Urinary bladder (tissue), 4 donors: ENCODE data around the gene CNTNAP2. TPM values are rescaled to one million over a fixed set of nuclear protein-coding genes. Genes with fewer than 3 reads are reported as not detected.

Experiments used
- DNase-seq: peaks from one replicate; pipeline ENCODE4 v3.0.0-alpha.2; 2015; ENCODE audit errors: extremely low spot score
- H3K27ac ChIP-seq: one replicate; pipeline ENCODE4 v1.5.1; 2013; ENCODE audit warnings: low read depth, mild to moderate bottlenecking, moderate library complexity
- H3K36me3 ChIP-seq: one replicate; pipeline ENCODE4 v1.6.1; 2013; ENCODE audit warnings: mild to moderate bottlenecking, moderate library complexity; ENCODE audit not compliant: insufficient read depth
- H3K4me1 ChIP-seq: one replicate; pipeline ENCODE4 v1.6.1; 2013; ENCODE audit warnings: mild to moderate bottlenecking, moderate library complexity; ENCODE audit not compliant: insufficient read depth
- H3K4me3 ChIP-seq: one replicate; pipeline ENCODE4 v1.5.1; 2013; ENCODE audit warnings: low read depth, low read length
- WGBS: extraction: QIAGEN DNeasy Blood & Tissue Kit; methylation state at CpG from one replicate; pipeline ENCODE4 v1.1.7; 2013; 5-methylcytosine and 5-hydroxymethylcytosine counted together
- polyA plus RNA-seq: library from polyadenylated mRNA; stranded (reverse); fragments of 200-250 nt; gene quantifications from one replicate; pipeline ENCODE4 v1.2.3, GENCODE V29; 2013
- total RNA-seq: library from RNA; depleted of rRNA; stranded (reverse); fragments of >200 nt; gene quantifications from one replicate; pipeline ENCODE4 v1.2.3, GENCODE V29; 2014
- donor health status: healthy with polysubstance abuse.
- donor health status: healthy.

Gene CNTNAP2
- total and polyA plus RNA-seq, 2 donors: 0.28 to 23.3 TPM

DNA sequence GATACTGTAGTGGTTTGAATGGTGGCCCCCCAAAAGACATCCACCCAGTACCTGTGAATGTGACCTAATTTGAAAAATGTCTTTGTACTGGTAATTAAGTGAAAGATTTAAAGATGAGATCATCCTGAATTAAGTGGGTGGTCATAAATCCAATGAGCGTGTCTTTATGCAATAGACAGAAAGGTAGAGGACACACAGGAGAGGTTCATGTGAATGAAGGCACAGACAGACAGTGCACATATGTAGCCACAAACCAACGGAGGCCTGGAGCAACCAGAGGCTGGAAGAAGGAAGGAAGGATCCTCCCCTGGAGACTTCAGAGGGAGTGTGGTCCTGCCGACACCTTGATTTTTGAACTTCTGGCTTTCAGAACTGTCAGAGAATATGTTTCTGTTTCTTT, 160.3 kb downstream of the CNTNAP2 start:
- no peak overlapping the region for H3K27ac ChIP-seq
- H3K4me3 ChIP-seq: no peak overlapping the region
- H3K36me3 ChIP-seq: no peaks in the 10 kb centered on the region
- DNase-seq: no peak
- no peaks in the 10 kb centered on the region for H3K4me1 ChIP-seq
- 90% methylated on average over 3 of the region's 3 CpGs for WGBS

DNA sequence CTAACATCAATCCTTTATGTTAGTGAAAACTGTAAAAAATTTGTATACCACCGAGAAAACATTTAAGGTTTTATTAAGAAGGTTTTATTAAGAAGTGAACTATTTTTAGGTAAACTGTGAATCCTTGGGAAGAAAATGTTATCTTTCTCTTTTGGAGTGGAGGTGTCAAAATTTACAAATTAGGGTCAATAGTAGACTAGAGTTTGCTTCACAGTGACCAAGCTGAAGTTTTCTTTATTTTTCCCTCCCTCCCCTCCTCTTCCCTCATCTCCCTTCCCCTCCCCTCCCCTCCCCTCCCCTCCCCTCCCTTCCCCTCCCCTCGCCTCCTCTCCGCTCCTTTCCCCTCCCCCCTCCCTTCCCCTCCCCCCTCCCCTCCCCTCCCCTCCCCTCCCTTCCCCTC, 168.8 kb downstream of the CNTNAP2 start:
- H3K36me3 ChIP-seq: no peaks in the 10 kb centered on the region
- no peak overlapping the region for H3K27ac ChIP-seq
- no peak for DNase-seq
- whole genome bisulfite sequencing: 72% methylated on average over 3 of the region's 3 CpGs
- no peaks in the 10 kb centered on the region for H3K4me1 ChIP-seq
- H3K4me3 ChIP-seq: no peak overlapping the region

GRCh38 chr7:146290746-146291145, 174.1 kb downstream of the CNTNAP2 start:
- Histone ChIP-seq H3K36me3 (no peaks in the 10 kb centered on the region), H3K4me1 (no peaks in the 10 kb centered on the region), H3K4me3 (no peak overlapping the region), H3K27ac (no peak overlapping the region)
- WGBS: 68% methylated on average over 3 of the region's 3 CpGs
- DNase-seq: no peak

DNA sequence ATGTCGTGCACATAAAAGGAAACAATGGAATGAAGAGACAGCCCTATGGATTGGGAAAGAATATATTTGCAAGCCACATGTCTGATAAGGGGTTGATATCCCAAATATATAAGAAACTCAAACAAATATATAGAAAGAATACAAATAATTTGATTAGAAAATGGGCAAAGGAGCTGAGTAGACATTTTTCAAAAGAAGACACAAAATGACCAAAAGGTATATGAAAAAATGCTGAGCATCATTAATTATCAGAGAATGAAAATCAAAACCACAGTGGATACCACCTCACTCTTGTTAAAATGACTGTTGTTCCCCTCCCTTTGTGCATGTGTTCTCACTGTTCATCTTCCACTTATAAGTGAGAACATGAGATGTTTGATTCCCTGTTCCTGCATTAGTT, 175.3 kb downstream of the CNTNAP2 start:
- no peak overlapping the region for H3K27ac ChIP-seq
- H3K4me3 ChIP-seq: no peak overlapping the region
- DNase-seq: no peak
- 59% methylated on average over 1 of the region's 1 CpG for WGBS
- no peaks in the 10 kb centered on the region for H3K36me3 ChIP-seq
- H3K4me1 ChIP-seq: no peaks in the 10 kb centered on the region

- DNase-seq: no peak
- no peaks in the 10 kb centered on the region for H3K4me1 ChIP-seq
- no peak overlapping the region for H3K27ac ChIP-seq
- H3K36me3 ChIP-seq: no peaks in the 10 kb centered on the region
- H3K4me3 ChIP-seq: no peak overlapping the region
- 70% methylated on average over 1 of the region's 1 CpG for WGBS
Observed at GRCh38 chr7:146296028-146296427, 179.4 kb downstream of the CNTNAP2 start.

GRCh38 chr7:146314962-146315361, 198.4 kb downstream of the CNTNAP2 start:
- H3K27ac ChIP-seq: no peak overlapping the region

GRCh38 chr7:146319629-146320028, 203.0 kb downstream of the CNTNAP2 start:
- H3K36me3 ChIP-seq: no peaks in the 10 kb centered on the region
- WGBS: 69% methylated on average over 5 of the region's 5 CpGs
- H3K4me1 ChIP-seq: no peaks in the 10 kb centered on the region
- no peak for DNase-seq
- no peak overlapping the region for H3K27ac ChIP-seq
- H3K4me3 ChIP-seq: no peak overlapping the region

More at GRCh38 chr7:146314962-146315361, 198.4 kb downstream of the CNTNAP2 start:
- WGBS: 38% methylated on average over 2 of the region's 2 CpGs
- Histone ChIP-seq H3K4me3 (no peak overlapping the region), H3K36me3 (no peaks in the 10 kb centered on the region), H3K4me1 (no peaks in the 10 kb centered on the region)
- no peak for DNase-seq

- Histone ChIP-seq H3K4me1 (no peaks in the 10 kb centered on the region), H3K27ac (no peak overlapping the region), H3K36me3 (no peaks in the 10 kb centered on the region), H3K4me3 (no peak overlapping the region)
- 72% methylated on average over 4 of the region's 4 CpGs for WGBS
- no peak for DNase-seq
Observed at GRCh38 chr7:146321301-146321700, 204.7 kb downstream of the CNTNAP2 start.

DNA sequence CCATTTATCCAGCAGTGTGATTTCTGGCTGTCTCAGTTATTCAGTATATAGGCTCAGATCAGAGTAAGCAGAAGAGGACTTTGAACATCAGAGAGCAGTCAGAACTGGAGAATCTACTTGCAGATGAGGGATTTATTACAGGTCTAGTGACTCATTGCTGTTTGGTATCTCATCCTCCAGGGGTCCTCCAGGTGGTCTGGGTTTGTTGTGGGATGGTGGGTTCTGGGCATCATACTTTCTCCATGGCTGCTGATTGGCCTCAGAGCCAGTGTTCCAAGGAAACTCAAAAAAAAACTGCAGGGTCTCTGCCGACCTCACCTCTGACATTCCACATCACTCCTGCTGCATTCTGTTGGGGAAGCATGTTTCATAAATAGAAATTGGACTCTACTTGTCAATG, 214.8 kb downstream of the CNTNAP2 start:
- Histone ChIP-seq H3K4me1 (no peaks in the 10 kb centered on the region), H3K36me3 (no peaks in the 10 kb centered on the region), H3K27ac (no peak overlapping the region), H3K4me3 (no peak overlapping the region)
- WGBS: 55% methylated on average over 1 of the region's 1 CpG
- DNase-seq: no peak

GRCh38 chr7:146345251-146345650, 228.7 kb downstream of the CNTNAP2 start:
- no peak overlapping the region for H3K4me3 ChIP-seq

GRCh38 chr7:146346096-146346495, 229.5 kb downstream of the CNTNAP2 start:
- DNase-seq: no peak
- Histone ChIP-seq H3K4me1 (no peaks in the 10 kb centered on the region), H3K36me3 (no peaks in the 10 kb centered on the region), H3K27ac (no peak overlapping the region), H3K4me3 (no peak overlapping the region)
- 82% methylated on average over 5 of the region's 5 CpGs for WGBS

More at GRCh38 chr7:146345251-146345650, 228.7 kb downstream of the CNTNAP2 start:
- Histone ChIP-seq H3K27ac (no peak overlapping the region), H3K36me3 (no peaks in the 10 kb centered on the region), H3K4me1 (no peaks in the 10 kb centered on the region)
- WGBS: 42% methylated on average over 6 of the region's 6 CpGs
- no peak for DNase-seq

DNA sequence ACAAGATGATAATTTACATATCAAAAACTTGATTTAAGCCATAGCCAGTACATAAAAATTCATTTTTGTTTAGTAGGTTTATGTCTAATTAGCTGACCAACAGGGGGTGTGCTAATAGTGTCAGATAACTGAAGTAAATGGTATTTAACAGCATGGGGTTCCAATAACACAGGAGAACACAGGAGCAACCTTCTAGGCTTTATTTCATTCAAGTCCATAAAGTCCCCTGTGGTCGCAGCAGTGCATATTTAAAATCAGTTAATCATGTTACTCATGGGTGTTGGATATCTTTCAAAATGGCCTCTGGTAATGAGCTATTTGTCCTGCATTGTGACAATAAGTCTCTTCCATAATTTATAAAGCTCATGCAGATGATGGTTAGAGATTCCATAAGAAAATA, 238.6 kb downstream of the CNTNAP2 start:
- no peak for DNase-seq
- 90% methylated on average over 1 of the region's 1 CpG for WGBS
- Histone ChIP-seq H3K4me1 (no peaks in the 10 kb centered on the region), H3K27ac (no peak overlapping the region), H3K4me3 (no peak overlapping the region), H3K36me3 (no peaks in the 10 kb centered on the region)

- Histone ChIP-seq H3K4me1 (no peaks in the 10 kb centered on the region), H3K36me3 (no peaks in the 10 kb centered on the region), H3K4me3 (no peak overlapping the region), H3K27ac (no peak overlapping the region)
- WGBS: 45% methylated on average over 2 of the region's 2 CpGs
- DNase-seq: no peak
Observed at GRCh38 chr7:146359176-146359575, 242.6 kb downstream of the CNTNAP2 start.

DNA sequence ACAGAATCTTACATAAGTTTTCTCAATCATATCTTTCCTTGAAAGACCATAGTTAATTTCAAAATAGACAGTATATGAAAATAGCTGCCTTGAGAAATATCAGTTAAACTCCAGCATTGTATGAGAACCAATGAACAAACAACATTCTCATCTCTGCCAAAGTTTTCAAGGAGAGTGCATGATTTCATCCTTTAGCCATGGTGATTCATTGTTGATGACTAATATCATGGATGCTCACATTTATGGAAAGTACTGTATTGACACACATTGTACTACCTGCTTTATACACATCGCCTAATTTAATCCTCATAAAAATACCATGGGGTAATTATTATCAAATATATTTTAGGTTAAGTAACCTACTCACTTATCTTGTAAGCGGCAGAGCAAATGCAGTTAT, 250.3 kb downstream of the CNTNAP2 start:
- Histone ChIP-seq H3K27ac (no peak overlapping the region), H3K36me3 (no peaks in the 10 kb centered on the region), H3K4me1 (no peaks in the 10 kb centered on the region), H3K4me3 (no peak overlapping the region)
- 73% methylated on average over 2 of the region's 2 CpGs for WGBS
- DNase-seq: no peak

DNA sequence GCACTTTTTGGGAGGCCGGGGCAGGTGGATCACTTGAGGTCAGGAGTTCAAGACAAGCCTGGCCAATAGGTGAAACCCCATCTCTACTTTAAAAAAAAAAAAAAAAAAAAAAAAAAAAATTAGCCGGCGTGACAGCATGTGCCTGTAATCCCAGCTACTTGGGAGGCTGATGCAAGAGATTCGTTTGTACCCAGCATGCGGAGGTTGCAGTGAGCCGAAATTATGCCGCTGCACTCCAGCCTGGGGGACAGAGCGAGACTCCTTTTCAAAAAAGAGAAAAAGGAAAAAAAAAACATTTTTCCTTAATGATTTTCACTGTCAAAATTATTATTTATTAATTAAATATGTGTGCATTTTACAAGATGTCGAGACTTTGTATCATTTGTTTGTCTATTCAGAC, 253.6 kb downstream of the CNTNAP2 start:
- Histone ChIP-seq H3K36me3 (no peaks in the 10 kb centered on the region), H3K4me3 (no peak overlapping the region), H3K27ac (no peak overlapping the region), H3K4me1 (no peaks in the 10 kb centered on the region)
- DNase-seq: no peak
- WGBS: 84% methylated on average over 9 of the region's 9 CpGs
